OCI-LY7 (cell line): ENCODE data around the gene EBF3. TPM values are rescaled to one million over a fixed set of nuclear protein-coding genes. Genes with fewer than 3 reads are reported as not detected.

Experiments
- BruUV-seq: library from RNA; stranded (reverse); fragments of 400-500 nt; replicated peaks from 2 replicates; lab custom pipeline; 2021; lab: Mats Ljungman, UMichigan
- CTCF ChIA-PET: fragments of 300-600 bp; sonication (Branson Sonifier 250); formaldehyde crosslinking; loops from one replicate; lab custom pipeline; 2022; ENCODE audit warnings: antibody characterized with exemption; ENCODE audit not compliant: unreplicated experiment; lab: Charles Lee
- POLR2A ChIA-PET: fragments of 300-600 bp; sonication (Branson Sonifier 250); formaldehyde crosslinking; loops from one replicate; lab custom pipeline; 2022; ENCODE audit warnings: antibody characterized with exemption; lab: Charles Lee
- DNase-seq: peaks from one replicate; pipeline ENCODE4 v3.0.0-alpha.2; 2015; ENCODE audit warnings: low spot score
- H2AFZ ChIP-seq: fragments of 200-600 bp; sonication (generic), shearing (Covaris generic); 2 replicates; pipeline ENCODE4 v1.6.1; 2014; ENCODE audit warnings: mild to moderate bottlenecking, antibody characterized with exemption, low read length, moderate library complexity
- H3K27ac ChIP-seq: fragments of 200-600 bp; sonication (generic); 2 replicates; pipeline ENCODE4 v1.5.1; 2014; ENCODE audit warnings: mixed run types, low read depth, mild to moderate bottlenecking, moderate library complexity, low read length, inconsistent platforms; ENCODE audit not compliant: poor library complexity, severe bottlenecking
- H3K36me3 ChIP-seq: fragments of 200-600 bp; sonication (generic); 2 replicates; pipeline ENCODE4 v1.6.1; 2014; ENCODE audit warnings: mild to moderate bottlenecking, antibody characterized with exemption, low read length, moderate library complexity, mixed read lengths; ENCODE audit not compliant: insufficient read depth
- H3K4me1 ChIP-seq: fragments of 200-600 bp; sonication (generic); 2 replicates; pipeline ENCODE4 v1.5.1; 2014; ENCODE audit warnings: mild to moderate bottlenecking, low read length; ENCODE audit not compliant: insufficient read depth, poor library complexity, severe bottlenecking
- H3K4me2 ChIP-seq: fragments of 200-600 bp; sonication (generic); 2 replicates; pipeline ENCODE4 v1.6.1; 2014; ENCODE audit warnings: mild to moderate bottlenecking, low read length
- H3K4me3 ChIP-seq: fragments of 200-600 bp; sonication (generic); 2 replicates; pipeline ENCODE4 v1.5.1; 2014; ENCODE audit warnings: mild to moderate bottlenecking, low read depth, low read length; ENCODE audit not compliant: poor library complexity, severe bottlenecking
- H3K79me2 ChIP-seq: fragments of 200-600 bp; sonication (generic); 2 replicates; pipeline ENCODE4 v1.6.1; 2016; ENCODE audit warnings: low read depth, mild to moderate bottlenecking, low read length, moderate library complexity, mixed read lengths; ENCODE audit not compliant: insufficient read depth
- H3K9me2 ChIP-seq: fragments of 200-600 bp; sonication (generic); 2 replicates; pipeline ENCODE4 v1.6.1; 2016; ENCODE audit warnings: mild to moderate bottlenecking, low read length, mixed read lengths; ENCODE audit not compliant: insufficient read depth
- H3K9me3 ChIP-seq: fragments of 200-600 bp; sonication (generic); 2 replicates; pipeline ENCODE4 v1.6.1; 2014; ENCODE audit warnings: mild to moderate bottlenecking, mixed run types, low read length, mixed read lengths
- H4K20me1 ChIP-seq: fragments of 200-600 bp; sonication (generic); 2 replicates; pipeline ENCODE4 v1.6.1; 2014; ENCODE audit warnings: mild to moderate bottlenecking, antibody characterized with exemption, low read length, moderate library complexity, mixed read lengths; ENCODE audit not compliant: insufficient read depth
- EZH2phosphoT487 ChIP-seq: fragments of 200-600 bp; sonication (generic); IDR thresholded peaks from 2 replicates; pipeline ENCODE4 v1.6.1; 2018; ENCODE audit warnings: low read depth, borderline replicate concordance, mild to moderate bottlenecking, mixed run types, antibody characterized with exemption, low read length, moderate library complexity, mixed read lengths
- intact Hi-C: fragments of 100-400 bp; cut with micrococcal nuclease; formaldehyde crosslinking; loops from one replicate; pipeline ENCODE4 v1.10.0; 2022; ENCODE audit not compliant: unreplicated experiment
- total RNA-seq, 2 experiments: library from RNA; depleted of rRNA in 1 of 2; stranded (reverse); fragments of >200 nt in 1 of 2; shearing (Covaris generic) in 1 of 2; gene quantifications; 2 replicates each; pipeline ENCODE4 v1.2.3, GENCODE V29; 2014 to 2022
- TF ChIP-seq, protein P1 (sequence below): fragments of 200-600 bp; sonication (generic); conservative IDR thresholded peaks from 2 replicates; pipeline ENCODE4 v1.5.1; 2014; ENCODE audit warnings: mild to moderate bottlenecking, antibody characterized with exemption, low read length, moderate library complexity, mixed read lengths

Gene EBF3
- total RNA-seq, 2 experiments from 2014 or later: not detected

- no peaks in the 10 kb centered on the region for H3K79me2 ChIP-seq
- no peaks in the 10 kb centered on the region for H4K20me1 ChIP-seq
- TF ChIP-seq EZH2phosphoT487: no peak
- TF ChIP-seq, protein P1, sequence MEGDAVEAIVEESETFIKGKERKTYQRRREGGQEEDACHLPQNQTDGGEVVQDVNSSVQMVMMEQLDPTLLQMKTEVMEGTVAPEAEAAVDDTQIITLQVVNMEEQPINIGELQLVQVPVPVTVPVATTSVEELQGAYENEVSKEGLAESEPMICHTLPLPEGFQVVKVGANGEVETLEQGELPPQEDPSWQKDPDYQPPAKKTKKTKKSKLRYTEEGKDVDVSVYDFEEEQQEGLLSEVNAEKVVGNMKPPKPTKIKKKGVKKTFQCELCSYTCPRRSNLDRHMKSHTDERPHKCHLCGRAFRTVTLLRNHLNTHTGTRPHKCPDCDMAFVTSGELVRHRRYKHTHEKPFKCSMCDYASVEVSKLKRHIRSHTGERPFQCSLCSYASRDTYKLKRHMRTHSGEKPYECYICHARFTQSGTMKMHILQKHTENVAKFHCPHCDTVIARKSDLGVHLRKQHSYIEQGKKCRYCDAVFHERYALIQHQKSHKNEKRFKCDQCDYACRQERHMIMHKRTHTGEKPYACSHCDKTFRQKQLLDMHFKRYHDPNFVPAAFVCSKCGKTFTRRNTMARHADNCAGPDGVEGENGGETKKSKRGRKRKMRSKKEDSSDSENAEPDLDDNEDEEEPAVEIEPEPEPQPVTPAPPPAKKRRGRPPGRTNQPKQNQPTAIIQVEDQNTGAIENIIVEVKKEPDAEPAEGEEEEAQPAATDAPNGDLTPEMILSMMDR: no peak
- no peaks in the 10 kb centered on the region for H3K4me1 ChIP-seq
- no TSS peak for BruUV-seq
- no peaks in the 10 kb centered on the region for H3K9me2 ChIP-seq
- H3K4me3 ChIP-seq: no peak overlapping the region
- H2AFZ ChIP-seq: no peak overlapping the region
- POLR2A ChIA-PET: interaction anchor here (0.6 kb wide), 1 partner anchor 15 kb away, joined by 3 read pairs; no protein-coding TSS in a partner anchor
- intact Hi-C loops: no loop called here
- no peaks in the 10 kb centered on the region for H3K9me3 ChIP-seq
- CTCF ChIA-PET: no interaction called here
- no peak for DNase-seq
- no peaks in the 10 kb centered on the region for H3K36me3 ChIP-seq
- no peak overlapping the region for H3K4me2 ChIP-seq
- H3K27ac ChIP-seq: no peak overlapping the region
These were observed 5.9 kb downstream of the EBF3 start for GRCh38 chr10:129958148-129958628.

GRCh38 chr10:129956876-129957673 is 7.0 kb downstream of the EBF3 start:
- Histone ChIP-seq H3K27ac (no peak overlapping the region), H4K20me1 (no peaks in the 10 kb centered on the region), H2AFZ (no peak overlapping the region), H3K4me3 (no peak overlapping the region), H3K9me2 (no peaks in the 10 kb centered on the region), H3K4me2 (no peak overlapping the region), H3K9me3 (no peaks in the 10 kb centered on the region), H3K4me1 (no peaks in the 10 kb centered on the region), H3K36me3 (no peaks in the 10 kb centered on the region), H3K79me2 (no peaks in the 10 kb centered on the region)
- CTCF ChIA-PET: no interaction called here
- no TSS peak for BruUV-seq
- POLR2A ChIA-PET: interaction anchor here (0.6 kb wide), 1 partner anchor 14 kb away, joined by 3 read pairs; no protein-coding TSS in a partner anchor
- intact Hi-C loops: no loop called here
- DNase-seq: no peak
- TF ChIP-seq EZH2phosphoT487: no peak
- TF ChIP-seq, protein P1: no peak

GRCh38 chr10:129956286-129956670 is 7.8 kb downstream of the EBF3 start:
- no TSS peak for BruUV-seq
- Histone ChIP-seq H3K4me1 (no peaks in the 10 kb centered on the region), H4K20me1 (no peaks in the 10 kb centered on the region), H3K9me2 (no peaks in the 10 kb centered on the region), H3K36me3 (no peaks in the 10 kb centered on the region), H3K4me3 (no peak overlapping the region), H3K4me2 (no peak overlapping the region), H3K9me3 (no peaks in the 10 kb centered on the region), H2AFZ (no peak overlapping the region), H3K79me2 (no peaks in the 10 kb centered on the region), H3K27ac (no peak overlapping the region)
- intact Hi-C loops: no loop called here
- TF ChIP-seq, protein P1: no peak
- no peak for TF ChIP-seq EZH2phosphoT487
- POLR2A ChIA-PET: interaction anchor here (0.7 kb wide), 1 partner anchor 37 kb away, joined by 4 read pairs; no protein-coding TSS in a partner anchor
- CTCF ChIA-PET: no interaction called here
- no peak for DNase-seq
